Smooth muscle cell of the coronary artery (primary cell): Measurements from ENCODE around the gene CES4A. TPM values are rescaled to one million over a fixed set of nuclear protein-coding genes. Genes with fewer than 3 reads are reported as not detected.

Experiments
- total RNA-seq: library from RNA; depleted of rRNA; stranded (reverse); fragments of >200 nt; gene quantifications from 2 replicates; pipeline ENCODE4 v1.2.3, GENCODE V29; 2014; ENCODE audit warnings: low replicate concordance

Gene CES4A
- 0.90 and 3.3 TPM in 2 replicates for total RNA-seq

DNA sequence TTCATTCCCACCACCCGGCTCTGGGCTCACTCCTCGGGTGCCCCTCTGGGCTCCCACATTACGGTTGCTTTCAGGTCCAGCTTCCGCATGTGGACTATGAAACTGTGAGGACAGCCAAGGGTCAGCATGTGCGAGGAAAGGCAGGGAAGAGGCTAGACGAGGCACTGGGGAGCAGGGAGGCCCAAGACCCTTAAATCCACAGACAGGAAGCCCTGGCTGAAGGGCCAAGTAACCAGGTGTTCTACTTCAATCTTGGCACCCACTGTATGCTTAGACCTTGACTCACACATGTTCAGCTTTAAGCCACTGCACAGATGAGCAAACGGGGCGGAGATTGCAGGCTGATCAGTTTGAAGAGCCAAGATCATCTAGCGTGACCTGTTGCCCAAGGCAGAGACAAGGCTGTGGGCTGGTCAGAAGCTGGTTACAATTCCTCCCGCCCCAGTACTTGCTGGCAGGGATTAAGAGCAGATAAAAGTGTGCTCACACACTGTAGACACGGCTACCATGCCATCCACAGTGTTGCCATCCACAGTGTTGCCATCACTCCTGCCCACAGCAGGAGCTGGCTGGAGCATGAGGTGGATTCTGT is at the start of gene CES4A:
Gene CES4A (plus strand): TSS at position 393 of the 592 bp plus-strand sequence. CDS start 184 bp downstream, at position 577.

DNA sequence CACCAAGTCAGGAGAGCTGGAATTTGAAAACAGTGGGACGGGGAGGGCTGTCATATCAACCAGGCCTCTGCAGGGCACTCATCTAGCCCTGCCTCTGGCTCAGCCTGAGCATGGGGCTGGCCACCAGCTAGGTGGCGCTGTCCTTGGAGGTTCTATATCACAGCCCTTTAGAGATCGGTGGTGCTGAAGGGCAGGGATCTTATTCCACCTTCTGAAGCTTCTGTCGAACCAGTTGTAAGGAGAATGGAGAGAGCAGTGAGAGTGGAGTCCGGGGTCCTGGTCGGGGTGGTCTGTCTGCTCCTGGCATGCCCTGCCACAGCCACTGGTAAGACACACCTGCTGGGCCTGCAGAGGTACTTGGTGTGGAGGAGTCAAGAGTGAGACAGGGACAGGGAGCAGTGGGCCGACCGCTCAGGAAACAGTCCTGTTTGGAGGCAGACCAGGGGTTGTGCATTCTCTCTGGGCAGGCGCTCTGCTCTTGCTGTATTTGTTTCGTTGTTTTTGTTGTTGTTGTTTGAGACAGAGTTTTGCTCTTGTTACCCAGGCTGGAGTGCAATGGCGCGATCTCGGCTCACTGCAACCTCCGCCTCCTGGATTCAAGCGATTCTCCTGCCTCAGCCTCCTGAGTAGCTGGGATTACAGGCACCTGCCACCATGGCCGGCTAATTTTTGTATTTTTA is 27.2 kb upstream of the CES4A start, which contains the start of gene CES3:
Gene CES3 (plus strand): TSS at position 202 of the 680 bp plus-strand sequence. CDS start 42 bp downstream, at position 244.

DNA sequence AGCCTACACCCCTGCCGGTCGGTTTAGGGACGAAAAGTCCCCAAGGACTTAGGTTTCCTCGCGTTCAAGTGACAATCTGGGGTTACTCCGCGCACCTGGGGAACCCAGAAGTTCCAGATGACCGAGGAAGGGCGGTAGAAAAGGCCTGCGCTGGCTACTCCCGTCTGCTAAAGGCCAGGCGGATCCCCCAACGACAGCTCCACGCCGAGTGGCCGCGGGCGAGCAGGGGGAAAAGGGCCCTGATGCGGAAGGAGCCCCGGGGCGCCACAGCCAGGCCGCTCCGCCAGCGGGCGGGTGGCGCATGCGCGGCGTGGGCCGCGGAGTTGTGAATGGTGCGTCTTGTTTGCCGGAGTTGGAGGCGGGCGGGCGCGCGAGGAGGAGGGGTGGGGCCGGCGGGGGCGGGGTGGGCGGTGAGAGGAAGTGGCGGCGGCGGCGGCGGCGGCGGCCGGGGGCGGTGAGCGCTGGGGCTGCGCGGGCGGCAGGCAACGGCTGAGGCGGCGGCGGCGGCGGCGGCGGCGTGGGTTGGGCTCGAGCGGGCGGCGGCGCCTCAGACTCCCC is 40.4 kb downstream of the CES4A start, which contains the start of gene CBFB:
Gene CBFB (plus strand): TSS at position 454 of the 558 bp plus-strand sequence. CDS start 259 bp downstream, outside the sequence.

Other genes with a start within 250 kb of the CES4A start
- 63.7 and 175 TPM in 2 replicates for gene DYNC1LI2, start 237.0 kb upstream of the CES4A start, total RNA-seq
- 0.08 TPM in 1 of 2 replicates, not detected in the other for gene TERB1, start 187.0 kb upstream of the CES4A start, total RNA-seq
- 51.0 and 66.7 TPM in 2 replicates for gene NAE1, start 157.6 kb upstream of the CES4A start, total RNA-seq
- not detected in 2 replicates for gene CA7, start 144.2 kb upstream of the CES4A start, total RNA-seq
- gene PDP2, start 108.1 kb upstream of the CES4A start, total RNA-seq = 5.4 and 6.5 TPM in 2 replicates
- gene CDH16, start 69.7 kb upstream of the CES4A start, total RNA-seq = under 0.01 TPM in 1 of 2 replicates, not detected in the other
- 6.6 and 22.5 TPM in 2 replicates for gene RRAD, start 63.1 kb upstream of the CES4A start, total RNA-seq
- gene CIAO2B, start 54.2 kb upstream of the CES4A start, total RNA-seq = 244 and 278 TPM in 2 replicates
- 14.9 and 18.0 TPM in 2 replicates for gene CES2, start 53.1 kb upstream of the CES4A start, total RNA-seq
- under 0.01 and 0.38 TPM in 2 replicates for gene CES3, start 27.3 kb upstream of the CES4A start, total RNA-seq
- 92.9 and 108 TPM in 2 replicates for gene CBFB, start 40.6 kb downstream of the CES4A start, total RNA-seq
- gene PHAF1, start 121.4 kb downstream of the CES4A start, total RNA-seq = 9.6 and 12.0 TPM in 2 replicates
- 26.5 and 26.8 TPM in 2 replicates for gene B3GNT9, start 162.4 kb downstream of the CES4A start, total RNA-seq
- 19.4 TPM in 2 replicates for gene TRADD, start 171.3 kb downstream of the CES4A start, total RNA-seq
- 7.2 and 8.4 TPM in 2 replicates for gene FBXL8, start 171.4 kb downstream of the CES4A start, total RNA-seq
- 2.9 and 31.7 TPM in 2 replicates for gene HSF4, start 176.2 kb downstream of the CES4A start, total RNA-seq
- 18.0 and 38.0 TPM in 2 replicates for gene NOL3, start 181.9 kb downstream of the CES4A start, total RNA-seq
- 12.7 and 20.0 TPM in 2 replicates for gene MATCAP1, start 195.4 kb downstream of the CES4A start, total RNA-seq
- 0.47 TPM in 1 of 2 replicates, not detected in the other for gene EXOC3L1, start 201.5 kb downstream of the CES4A start, total RNA-seq
- 27.5 and 31.9 TPM in 2 replicates for gene E2F4, start 203.6 kb downstream of the CES4A start, total RNA-seq
- gene ELMO3, start 210.5 kb downstream of the CES4A start, total RNA-seq = 0.12 and 0.45 TPM in 2 replicates
- 34.5 and 36.6 TPM in 2 replicates for gene TMEM208, start 238.5 kb downstream of the CES4A start, total RNA-seq